ENCODE data around the gene ZNF33B. TPM values are rescaled to one million over a fixed set of nuclear protein-coding genes. Genes with fewer than 3 reads are reported as not detected.

ZNF33B gene
- total and polyA plus RNA-seq, 9 of the 15 experiments (the other 6 are each of a cell fraction or from before 2014, with no cell fraction given), result 6.9 to 23.9 (median 15.4) TPM

DNA sequence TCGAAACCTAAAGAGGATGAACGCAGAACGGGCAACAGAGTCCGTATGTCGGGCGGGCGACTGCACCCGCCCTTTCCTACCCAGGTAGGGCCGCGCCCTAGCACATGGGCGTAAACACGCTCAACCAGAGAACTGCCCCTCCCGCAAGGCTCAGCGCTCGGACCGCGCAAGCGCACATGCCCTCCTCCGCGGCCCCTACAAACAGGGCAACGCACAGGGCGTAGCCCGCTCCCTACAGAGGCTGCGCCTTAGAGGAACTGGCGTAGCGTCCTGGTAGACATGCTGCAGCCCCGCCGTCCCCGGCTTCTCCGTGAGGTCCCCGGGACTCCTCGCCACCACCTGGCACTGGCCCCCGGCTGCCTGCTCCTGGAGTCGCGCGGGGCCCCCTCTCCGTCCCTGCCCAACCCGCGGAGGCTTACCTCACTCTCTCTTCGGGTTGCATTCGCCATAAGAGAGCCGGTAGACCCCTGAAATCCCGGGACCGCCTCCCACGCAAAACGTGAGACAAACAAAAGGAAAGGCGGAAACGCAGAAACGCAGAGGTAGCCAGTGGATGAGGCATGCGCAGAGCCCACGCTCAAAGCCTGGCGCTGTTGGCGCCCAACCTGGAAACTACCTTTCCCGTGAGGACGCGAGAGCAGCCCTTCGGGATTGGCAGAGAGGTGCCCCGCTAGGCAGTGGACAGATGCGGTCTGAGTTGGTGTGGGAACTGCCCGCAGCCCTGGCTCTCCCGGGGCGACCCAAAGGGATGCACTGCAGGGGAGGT is at the start of gene ZNF33B (continued):
- TF ChIP-seq, protein P1, sequence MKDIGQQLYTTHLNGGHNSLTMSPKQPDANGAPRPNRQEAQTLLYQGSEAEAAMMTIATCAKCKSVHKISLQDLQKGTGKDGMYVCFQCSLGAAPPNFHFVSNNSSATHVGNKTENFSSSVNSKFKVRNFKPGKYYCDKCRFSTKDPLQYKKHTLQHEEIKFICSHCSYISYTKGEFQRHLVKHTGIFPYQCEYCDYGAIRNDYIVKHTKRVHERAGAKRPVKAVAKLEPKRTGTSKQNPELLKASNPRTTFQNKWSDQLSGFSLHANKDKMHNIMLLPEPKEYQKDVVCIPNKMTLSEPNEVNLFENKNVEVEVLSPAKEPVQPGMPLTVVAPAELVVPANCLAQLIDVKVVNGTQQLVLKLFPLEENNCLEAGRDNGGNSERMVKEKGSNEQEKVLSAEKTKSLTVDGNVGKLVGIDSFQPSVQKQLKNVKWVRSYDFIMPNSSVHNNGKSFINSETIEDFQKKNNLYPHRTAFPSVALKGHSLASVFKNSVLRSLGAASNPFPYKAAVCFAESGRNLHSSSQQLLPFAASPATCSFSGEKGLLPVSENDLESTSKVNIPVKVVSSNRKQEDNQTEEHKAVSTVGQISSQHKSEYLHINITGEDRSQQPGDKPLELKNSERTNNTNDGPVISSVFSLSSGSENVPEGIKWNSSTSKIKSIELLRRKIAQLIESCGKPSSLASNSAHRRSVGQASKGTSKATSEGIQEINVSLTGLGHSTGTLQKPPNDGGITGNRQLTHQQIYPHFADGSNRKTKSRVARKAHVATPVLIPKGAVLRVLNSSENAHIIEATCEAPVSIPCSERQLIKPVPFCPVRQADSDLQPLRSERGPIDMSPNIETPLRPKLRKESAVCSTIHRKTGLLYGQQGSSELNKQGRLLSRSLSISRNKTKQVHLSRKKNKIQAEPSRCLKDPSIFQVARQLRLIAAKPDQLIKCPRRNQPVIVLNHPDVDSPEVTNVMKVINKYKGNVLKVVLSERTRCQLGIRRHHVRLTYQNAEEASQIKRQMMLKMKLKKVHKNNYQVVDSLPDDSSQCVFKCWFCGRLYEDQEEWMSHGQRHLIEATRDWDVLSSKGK (CRISPR knock-in tag; IDR thresholded peaks at IDR 0.05), result no peak
- TF ChIP-seq ZNF224 (CRISPR knock-in tag; IDR thresholded peaks at IDR 0.05) (no peak), HNRNPH1 (optimal IDR thresholded peaks at IDR 0.05; ENCODE audit: low read depth, low read length) (no peak), BRD9 (IDR thresholded peaks at IDR 0.05; ENCODE audit: low read depth, partially characterized antibody) (peak; percentile 85), MAFG (tag; conservative IDR thresholded peaks at IDR 0.05) (no peak), VEZF1 (CRISPR knock-in tag; IDR thresholded peaks at IDR 0.05) (peak; percentile 92), NR0B1 (IDR thresholded peaks at IDR 0.05; ENCODE audit: partially characterized antibody) (no peak), TGIF2 (CRISPR knock-in tag; IDR thresholded peaks at IDR 0.05) (peak; percentile 47; the same call in 1 of the 2 replicates), ETV5 (CRISPR knock-in tag; IDR thresholded peaks at IDR 0.05; ENCODE audit: low read depth) (peak; percentile 89), CTBP1 (IDR thresholded peaks at IDR 0.05; ENCODE audit: borderline replicate concordance) (peak; percentile 79)
- TF ChIP-seq, protein P2, sequence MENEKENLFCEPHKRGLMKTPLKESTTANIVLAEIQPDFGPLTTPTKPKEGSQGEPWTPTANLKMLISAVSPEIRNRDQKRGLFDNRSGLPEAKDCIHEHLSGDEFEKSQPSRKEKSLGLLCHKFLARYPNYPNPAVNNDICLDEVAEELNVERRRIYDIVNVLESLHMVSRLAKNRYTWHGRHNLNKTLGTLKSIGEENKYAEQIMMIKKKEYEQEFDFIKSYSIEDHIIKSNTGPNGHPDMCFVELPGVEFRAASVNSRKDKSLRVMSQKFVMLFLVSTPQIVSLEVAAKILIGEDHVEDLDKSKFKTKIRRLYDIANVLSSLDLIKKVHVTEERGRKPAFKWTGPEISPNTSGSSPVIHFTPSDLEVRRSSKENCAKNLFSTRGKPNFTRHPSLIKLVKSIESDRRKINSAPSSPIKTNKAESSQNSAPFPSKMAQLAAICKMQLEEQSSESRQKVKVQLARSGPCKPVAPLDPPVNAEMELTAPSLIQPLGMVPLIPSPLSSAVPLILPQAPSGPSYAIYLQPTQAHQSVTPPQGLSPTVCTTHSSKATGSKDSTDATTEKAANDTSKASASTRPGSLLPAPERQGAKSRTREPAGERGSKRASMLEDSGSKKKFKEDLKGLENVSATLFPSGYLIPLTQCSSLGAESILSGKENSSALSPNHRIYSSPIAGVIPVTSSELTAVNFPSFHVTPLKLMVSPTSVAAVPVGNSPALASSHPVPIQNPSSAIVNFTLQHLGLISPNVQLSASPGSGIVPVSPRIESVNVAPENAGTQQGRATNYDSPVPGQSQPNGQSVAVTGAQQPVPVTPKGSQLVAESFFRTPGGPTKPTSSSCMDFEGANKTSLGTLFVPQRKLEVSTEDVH (IDR thresholded peaks at IDR 0.05; ENCODE audit: low read depth, partially characterized antibody), result no peak
- TF ChIP-seq, protein P3, sequence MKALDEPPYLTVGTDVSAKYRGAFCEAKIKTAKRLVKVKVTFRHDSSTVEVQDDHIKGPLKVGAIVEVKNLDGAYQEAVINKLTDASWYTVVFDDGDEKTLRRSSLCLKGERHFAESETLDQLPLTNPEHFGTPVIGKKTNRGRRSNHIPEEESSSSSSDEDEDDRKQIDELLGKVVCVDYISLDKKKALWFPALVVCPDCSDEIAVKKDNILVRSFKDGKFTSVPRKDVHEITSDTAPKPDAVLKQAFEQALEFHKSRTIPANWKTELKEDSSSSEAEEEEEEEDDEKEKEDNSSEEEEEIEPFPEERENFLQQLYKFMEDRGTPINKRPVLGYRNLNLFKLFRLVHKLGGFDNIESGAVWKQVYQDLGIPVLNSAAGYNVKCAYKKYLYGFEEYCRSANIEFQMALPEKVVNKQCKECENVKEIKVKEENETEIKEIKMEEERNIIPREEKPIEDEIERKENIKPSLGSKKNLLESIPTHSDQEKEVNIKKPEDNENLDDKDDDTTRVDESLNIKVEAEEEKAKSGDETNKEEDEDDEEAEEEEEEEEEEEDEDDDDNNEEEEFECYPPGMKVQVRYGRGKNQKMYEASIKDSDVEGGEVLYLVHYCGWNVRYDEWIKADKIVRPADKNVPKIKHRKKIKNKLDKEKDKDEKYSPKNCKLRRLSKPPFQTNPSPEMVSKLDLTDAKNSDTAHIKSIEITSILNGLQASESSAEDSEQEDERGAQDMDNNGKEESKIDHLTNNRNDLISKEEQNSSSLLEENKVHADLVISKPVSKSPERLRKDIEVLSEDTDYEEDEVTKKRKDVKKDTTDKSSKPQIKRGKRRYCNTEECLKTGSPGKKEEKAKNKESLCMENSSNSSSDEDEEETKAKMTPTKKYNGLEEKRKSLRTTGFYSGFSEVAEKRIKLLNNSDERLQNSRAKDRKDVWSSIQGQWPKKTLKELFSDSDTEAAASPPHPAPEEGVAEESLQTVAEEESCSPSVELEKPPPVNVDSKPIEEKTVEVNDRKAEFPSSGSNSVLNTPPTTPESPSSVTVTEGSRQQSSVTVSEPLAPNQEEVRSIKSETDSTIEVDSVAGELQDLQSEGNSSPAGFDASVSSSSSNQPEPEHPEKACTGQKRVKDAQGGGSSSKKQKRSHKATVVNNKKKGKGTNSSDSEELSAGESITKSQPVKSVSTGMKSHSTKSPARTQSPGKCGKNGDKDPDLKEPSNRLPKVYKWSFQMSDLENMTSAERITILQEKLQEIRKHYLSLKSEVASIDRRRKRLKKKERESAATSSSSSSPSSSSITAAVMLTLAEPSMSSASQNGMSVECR (CRISPR knock-in tag; IDR thresholded peaks at IDR 0.05), result peak; percentile 77; the same call in 1 of the 2 replicates
